ENCODE results near the gene PPARD.
A peak's percentile ranks its signal among the peaks of the same experiment; 100 is the strongest.

Gene PPARD

GRCh38 chr6:35372633-35373032 is 30.3 kb downstream of the PPARD start:
- H3K36me3 ChIP-seq (ENCODE audit: control insufficient read depth, insufficient read depth, low read length): no peaks in the 10 kb centered on the region
- H3K18ac ChIP-seq (ENCODE audit: low read length): no peak overlapping the region
- H4K5ac ChIP-seq (ENCODE audit: low read length): no peak overlapping the region
- H2BK120ac ChIP-seq (ENCODE audit: low read depth, low read length): no peak overlapping the region
- no peaks in the 10 kb centered on the region for H3K27me3 ChIP-seq (ENCODE audit: insufficient read depth, low read length, poor library complexity)
- no peak overlapping the region for H2BK5ac ChIP-seq (ENCODE audit: low read length)
- H3K23ac ChIP-seq (ENCODE audit: low read length): no peak overlapping the region
- no peak overlapping the region for H3K4ac ChIP-seq (ENCODE audit: low read depth, low read length)
- H3K56ac ChIP-seq (ENCODE audit: low read length): no peak overlapping the region
- H3K4me2 ChIP-seq (ENCODE audit: low read length): no peak overlapping the region
- DNase-seq: no peak
- no peak overlapping the region for H2AK5ac ChIP-seq (ENCODE audit: low read length)
- peaks cover 1% of the 10 kb centered on the region for H3K79me1 ChIP-seq (ENCODE audit: low read length)
- no peak overlapping the region for H3K27ac ChIP-seq (ENCODE audit: low read depth, low read length)
- H2BK15ac ChIP-seq (replicated peaks; ENCODE audit: low read depth): no peak overlapping the region
- H3K79me2 ChIP-seq (ENCODE audit: control insufficient read depth, insufficient read depth, low read length): no peaks in the 10 kb centered on the region
- H4K8ac ChIP-seq (ENCODE audit: low read depth, low read length): no peak overlapping the region
- no peak overlapping the region for H3K4me3 ChIP-seq (ENCODE audit: low read length)
- H3K4me1 ChIP-seq (ENCODE audit: control insufficient read depth, low read depth, low read length): no peaks in the 10 kb centered on the region
- H3K9ac ChIP-seq (ENCODE audit: low read length): no peak overlapping the region

DNA sequence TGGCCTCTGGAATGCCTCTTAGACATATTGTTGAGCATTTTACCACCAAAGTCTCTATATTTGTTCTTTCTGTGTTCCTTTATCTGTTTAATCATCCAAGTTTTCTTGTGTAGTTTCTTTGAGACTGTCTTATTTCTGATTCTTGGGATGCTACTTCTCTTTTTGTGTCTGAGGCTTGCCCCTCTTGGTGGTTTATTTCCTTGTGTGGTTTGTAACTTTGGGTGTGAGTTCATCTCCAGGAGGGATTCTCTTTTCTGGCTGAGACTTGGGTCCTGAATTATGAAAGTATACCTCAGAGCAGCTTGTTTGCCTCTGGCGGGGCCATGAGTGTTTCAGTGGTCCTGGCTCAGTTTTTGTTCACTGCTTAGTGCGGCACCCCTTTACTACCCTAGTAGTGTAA is 33.9 kb downstream of the PPARD start:
- Histone ChIP-seq H3K9ac (ENCODE audit: low read length) (no peak overlapping the region), H3K79me2 (ENCODE audit: control insufficient read depth, insufficient read depth, low read length) (no peaks in the 10 kb centered on the region), H3K27ac (ENCODE audit: low read depth, low read length) (no peak overlapping the region), H2BK5ac (ENCODE audit: low read length) (no peak overlapping the region), H2BK15ac (replicated peaks; ENCODE audit: low read depth) (no peak overlapping the region), H3K23ac (ENCODE audit: low read length) (no peak overlapping the region), H3K4me2 (ENCODE audit: low read length) (no peak overlapping the region), H4K5ac (ENCODE audit: low read length) (no peak overlapping the region), H2AK5ac (ENCODE audit: low read length) (no peak overlapping the region), H3K18ac (ENCODE audit: low read length) (no peak overlapping the region), H3K27me3 (ENCODE audit: insufficient read depth, low read length, poor library complexity) (no peaks in the 10 kb centered on the region), H3K4ac (ENCODE audit: low read depth, low read length) (no peak overlapping the region), H3K79me1 (ENCODE audit: low read length) (peaks cover 1% of the 10 kb centered on the region), H4K8ac (ENCODE audit: low read depth, low read length) (no peak overlapping the region), H3K4me1 (ENCODE audit: control insufficient read depth, low read depth, low read length) (no peaks in the 10 kb centered on the region), H3K56ac (ENCODE audit: low read length) (no peak overlapping the region), H2BK120ac (ENCODE audit: low read depth, low read length) (no peak overlapping the region), H3K36me3 (ENCODE audit: control insufficient read depth, insufficient read depth, low read length) (no peaks in the 10 kb centered on the region), H3K4me3 (ENCODE audit: low read length) (no peak overlapping the region)
- no CpG with 5 or more reads among the region's 2 CpGs for WGBS (ENCODE audit: extremely low coverage, insufficient coverage, low lambda C conversion rate)
- DNase-seq: no peak

DNA sequence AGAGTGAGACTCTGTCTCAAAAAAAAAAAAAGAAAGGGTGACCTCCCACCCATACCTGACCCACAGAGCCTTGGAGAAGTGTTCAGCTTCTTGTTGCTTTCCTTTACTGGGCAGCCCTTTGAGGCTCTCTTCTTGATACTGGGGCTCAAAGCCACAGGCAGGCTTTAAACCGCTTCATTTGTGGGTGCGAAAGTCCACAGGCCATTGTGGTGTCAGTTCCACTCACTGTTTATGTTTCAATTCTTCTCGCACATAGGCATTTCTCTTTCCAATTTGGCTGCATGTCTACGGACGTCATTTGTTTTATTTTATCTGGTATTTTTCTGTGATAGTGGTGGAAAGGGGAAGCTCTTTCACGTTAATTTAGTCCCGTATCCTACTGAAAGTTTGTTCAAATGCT is 34.6 kb downstream of the PPARD start:
- H3K23ac ChIP-seq (ENCODE audit: low read length): peak overlapping the region; percentile 60
- H3K4ac ChIP-seq (ENCODE audit: low read depth, low read length): no peak overlapping the region
- H2BK15ac ChIP-seq (replicated peaks; ENCODE audit: low read depth): no peak overlapping the region
- H3K56ac ChIP-seq (ENCODE audit: low read length): no peak overlapping the region
- H3K9ac ChIP-seq (ENCODE audit: low read length): no peak overlapping the region
- no peaks in the 10 kb centered on the region for H3K27me3 ChIP-seq (ENCODE audit: insufficient read depth, low read length, poor library complexity)
- peaks cover 1% of the 10 kb centered on the region for H3K79me1 ChIP-seq (ENCODE audit: low read length)
- H3K27ac ChIP-seq (ENCODE audit: low read depth, low read length): no peak overlapping the region
- no peak overlapping the region for H2BK5ac ChIP-seq (ENCODE audit: low read length)
- H4K8ac ChIP-seq (ENCODE audit: low read depth, low read length): no peak overlapping the region
- no peaks in the 10 kb centered on the region for H3K36me3 ChIP-seq (ENCODE audit: control insufficient read depth, insufficient read depth, low read length)
- DNase-seq: no peak
- H2BK120ac ChIP-seq (ENCODE audit: low read depth, low read length): no peak overlapping the region
- no peaks in the 10 kb centered on the region for H3K4me1 ChIP-seq (ENCODE audit: control insufficient read depth, low read depth, low read length)
- no peak overlapping the region for H4K5ac ChIP-seq (ENCODE audit: low read length)
- H3K18ac ChIP-seq (ENCODE audit: low read length): no peak overlapping the region
- no peak overlapping the region for H3K4me3 ChIP-seq (ENCODE audit: low read length)
- WGBS (ENCODE audit: extremely low coverage, insufficient coverage, low lambda C conversion rate): no CpG with 5 or more reads among the region's 7 CpGs
- H3K4me2 ChIP-seq (ENCODE audit: low read length): no peak overlapping the region
- H3K79me2 ChIP-seq (ENCODE audit: control insufficient read depth, insufficient read depth, low read length): no peaks in the 10 kb centered on the region
- H2AK5ac ChIP-seq (ENCODE audit: low read length): no peak overlapping the region

- no peak overlapping the region for H2AK5ac ChIP-seq (ENCODE audit: low read length)
- H3K4ac ChIP-seq (ENCODE audit: low read depth, low read length): no peak overlapping the region
- no peak overlapping the region for H3K23ac ChIP-seq (ENCODE audit: low read length)
- H2BK120ac ChIP-seq (ENCODE audit: low read depth, low read length): no peak overlapping the region
- H4K8ac ChIP-seq (ENCODE audit: low read depth, low read length): no peak overlapping the region
- no peak overlapping the region for H4K5ac ChIP-seq (ENCODE audit: low read length)
- H3K4me3 ChIP-seq (ENCODE audit: low read length): no peak overlapping the region
- no peaks in the 10 kb centered on the region for H3K79me1 ChIP-seq (ENCODE audit: low read length)
- H3K36me3 ChIP-seq (ENCODE audit: control insufficient read depth, insufficient read depth, low read length): no peaks in the 10 kb centered on the region
- no peak overlapping the region for H3K4me2 ChIP-seq (ENCODE audit: low read length)
- H3K18ac ChIP-seq (ENCODE audit: low read length): no peak overlapping the region
- no peak overlapping the region for H2BK15ac ChIP-seq (replicated peaks; ENCODE audit: low read depth)
- no peak overlapping the region for H3K9ac ChIP-seq (ENCODE audit: low read length)
- no peak for DNase-seq
- no CpG with 5 or more reads among the region's 2 CpGs for WGBS (ENCODE audit: extremely low coverage, insufficient coverage, low lambda C conversion rate)
- H3K27me3 ChIP-seq (ENCODE audit: insufficient read depth, low read length, poor library complexity): no peaks in the 10 kb centered on the region
- H3K4me1 ChIP-seq (ENCODE audit: control insufficient read depth, low read depth, low read length): no peaks in the 10 kb centered on the region
- H3K79me2 ChIP-seq (ENCODE audit: control insufficient read depth, insufficient read depth, low read length): no peaks in the 10 kb centered on the region
- no peak overlapping the region for H3K56ac ChIP-seq (ENCODE audit: low read length)
- H3K27ac ChIP-seq (ENCODE audit: low read depth, low read length): no peak overlapping the region
- H2BK5ac ChIP-seq (ENCODE audit: low read length): no peak overlapping the region
Observed at GRCh38 chr6:35378261-35378660, 35.9 kb downstream of the PPARD start.

GRCh38 chr6:35381132-35381531 is 38.8 kb downstream of the PPARD start:
- Histone ChIP-seq H3K27me3 (ENCODE audit: insufficient read depth, low read length, poor library complexity) (no peaks in the 10 kb centered on the region), H3K4me3 (ENCODE audit: low read length) (no peak overlapping the region), H2AK5ac (ENCODE audit: low read length) (no peak overlapping the region), H3K27ac (ENCODE audit: low read depth, low read length) (no peak overlapping the region), H2BK120ac (ENCODE audit: low read depth, low read length) (no peak overlapping the region), H3K18ac (ENCODE audit: low read length) (no peak overlapping the region), H2BK5ac (ENCODE audit: low read length) (no peak overlapping the region), H4K8ac (ENCODE audit: low read depth, low read length) (no peak overlapping the region), H3K4me1 (ENCODE audit: control insufficient read depth, low read depth, low read length) (no peaks in the 10 kb centered on the region), H4K5ac (ENCODE audit: low read length) (no peak overlapping the region), H3K4me2 (ENCODE audit: low read length) (no peak overlapping the region), H3K36me3 (ENCODE audit: control insufficient read depth, insufficient read depth, low read length) (no peaks in the 10 kb centered on the region), H3K9ac (ENCODE audit: low read length) (no peak overlapping the region), H3K79me2 (ENCODE audit: control insufficient read depth, insufficient read depth, low read length) (no peaks in the 10 kb centered on the region), H3K79me1 (ENCODE audit: low read length) (no peaks in the 10 kb centered on the region), H3K56ac (ENCODE audit: low read length) (no peak overlapping the region), H3K23ac (ENCODE audit: low read length) (no peak overlapping the region), H2BK15ac (replicated peaks; ENCODE audit: low read depth) (no peak overlapping the region), H3K4ac (ENCODE audit: low read depth, low read length) (no peak overlapping the region)
- WGBS (ENCODE audit: extremely low coverage, insufficient coverage, low lambda C conversion rate): no CpG with 5 or more reads among the region's 6 CpGs
- no peak for DNase-seq

- H2AK5ac ChIP-seq (ENCODE audit: low read length): no peak overlapping the region
- no peak overlapping the region for H2BK5ac ChIP-seq (ENCODE audit: low read length)
- H3K79me2 ChIP-seq (ENCODE audit: control insufficient read depth, insufficient read depth, low read length): no peaks in the 10 kb centered on the region
- DNase-seq: no peak
- H3K9ac ChIP-seq (ENCODE audit: low read length): no peak overlapping the region
- no peaks in the 10 kb centered on the region for H3K27me3 ChIP-seq (ENCODE audit: insufficient read depth, low read length, poor library complexity)
- H4K5ac ChIP-seq (ENCODE audit: low read length): no peak overlapping the region
- H3K4ac ChIP-seq (ENCODE audit: low read depth, low read length): no peak overlapping the region
- no peak overlapping the region for H3K4me2 ChIP-seq (ENCODE audit: low read length)
- no CpG with 5 or more reads among the region's 6 CpGs for WGBS (ENCODE audit: extremely low coverage, insufficient coverage, low lambda C conversion rate)
- H2BK15ac ChIP-seq (replicated peaks; ENCODE audit: low read depth): no peak overlapping the region
- H3K36me3 ChIP-seq (ENCODE audit: control insufficient read depth, insufficient read depth, low read length): no peaks in the 10 kb centered on the region
- H3K4me3 ChIP-seq (ENCODE audit: low read length): no peak overlapping the region
- H4K8ac ChIP-seq (ENCODE audit: low read depth, low read length): no peak overlapping the region
- no peak overlapping the region for H3K18ac ChIP-seq (ENCODE audit: low read length)
- no peak overlapping the region for H3K56ac ChIP-seq (ENCODE audit: low read length)
- H3K4me1 ChIP-seq (ENCODE audit: control insufficient read depth, low read depth, low read length): no peaks in the 10 kb centered on the region
- no peaks in the 10 kb centered on the region for H3K79me1 ChIP-seq (ENCODE audit: low read length)
- H3K27ac ChIP-seq (ENCODE audit: low read depth, low read length): no peak overlapping the region
- no peak overlapping the region for H2BK120ac ChIP-seq (ENCODE audit: low read depth, low read length)
- no peak overlapping the region for H3K23ac ChIP-seq (ENCODE audit: low read length)
Observed at GRCh38 chr6:35382015-35382414, 39.7 kb downstream of the PPARD start.
